Spleen (tissue), 11 donors: ENCODE results near the gene GYPC. TPM values are rescaled to one million over a fixed set of nuclear protein-coding genes. Genes with fewer than 3 reads are reported as not detected.

Experiments used
- DNase-seq: peaks from one replicate; pipeline ENCODE4 v3.0.0-alpha.2; 2020
- H3K27ac ChIP-seq, 8 donors: fragments of 200-600 bp; sonication (generic) in 7 of 8; 1 replicate in 4 of 8; 2 replicates in 4 of 8; pipeline versions ENCODE4 v1.5.0 to v1.8.0; 2016 to 2021; ENCODE audit warnings: inconsistent platforms in 4 of 8, mild to moderate bottlenecking in 4 of 8, moderate library complexity in 1 of 8
- H3K27me3 ChIP-seq, 7 donors: fragments of 200-600 bp; sonication (generic) in 6 of 7; replicated peaks in 1 of 7; 1 replicate in 4 of 7; 2 replicates in 3 of 7; pipeline versions ENCODE4 v1.5.0 to v1.8.0; 2016 to 2021; ENCODE audit warnings: inconsistent platforms in 3 of 7, mild to moderate bottlenecking in 1 of 7
- H3K36me3 ChIP-seq, 6 donors: fragments of 200-600 bp; sonication (generic) in 5 of 6; 1 replicate in 4 of 6; 2 replicates in 2 of 6; pipeline versions ENCODE4 v1.5.0 to v1.8.0; 2016 to 2021; ENCODE audit warnings: inconsistent platforms in 2 of 6
- H3K4me1 ChIP-seq, 6 donors: fragments of 200-600 bp; sonication (generic) in 5 of 6; 1 replicate in 3 of 6; 2 replicates in 3 of 6; pipeline versions ENCODE4 v1.5.0 to v1.8.0; 2016 to 2021; ENCODE audit warnings: inconsistent platforms in 3 of 6
- H3K4me3 ChIP-seq, 8 donors: fragments of 200-600 bp; sonication (generic) in 7 of 8; 1 replicate in 4 of 8; 2 replicates in 4 of 8; pipeline versions ENCODE4 v1.5.0 to v1.8.0; 2016 to 2021; ENCODE audit warnings: inconsistent platforms in 4 of 8, mild to moderate bottlenecking in 4 of 8, moderate library complexity in 2 of 8
- H3K9me3 ChIP-seq, 8 donors: fragments of 200-600 bp; sonication (generic) in 7 of 8; 1 replicate in 4 of 8; 2 replicates in 4 of 8; pipeline versions ENCODE4 v1.5.0 to v1.8.0; 2016 to 2021; ENCODE audit warnings: inconsistent platforms in 4 of 8
- POLR2A ChIP-seq, 3 donors: fragments of 450-650 bp; IDR thresholded peaks; one replicate each; pipeline ENCODE4 v1.5.1; 2017; ENCODE audit warnings: antibody characterized with exemption in 3 of 3, mild to moderate bottlenecking in 1 of 3
- POLR2AphosphoS5 ChIP-seq, 3 donors: sonication (generic); formaldehyde crosslinking; IDR thresholded peaks; one replicate each; pipeline ENCODE4 v1.5.1; 2017; ENCODE audit warnings: antibody characterized with exemption in 3 of 3
- WGBS, 5 donors: extraction: QIAGEN DNeasy Blood & Tissue Kit in 3 of 5; methylation state at CpG; one replicate each; pipeline versions ENCODE4 v1.1.5 to v1.1.7; 2013 to 2018; 5-methylcytosine and 5-hydroxymethylcytosine counted together
- intact Hi-C: fragments of 100-400 bp; cut with DNase I; formaldehyde crosslinking; loops from one replicate; pipeline ENCODE4 v1.15.0; 2023; ENCODE audit warnings: low total_unique reads
- polyA plus RNA-seq, 3 donors: library from polyadenylated mRNA; stranded (reverse); fragments of 200-250 nt; gene quantifications; one replicate each; pipeline ENCODE4 v1.2.1, GENCODE V29; 2013
- total RNA-seq, 7 donors: library from RNA; depleted of rRNA in 3 of 7; stranded (reverse); fragments of >200 nt in 3 of 7; fragmentation: NEBNext Ultra II Directional in 4 of 7; extraction: Animal tissue kit (Norgen Biotek cat#: 25700) in 4 of 7; gene quantifications; one replicate each; pipeline versions ENCODE4 v1.1.0 to v1.2.1, GENCODE V29; 2016 to 2021
- TF ChIP-seq, protein P1 (sequence below), 11 experiments: fragments of 200-600 bp in 7 of 11; fragments of 450-650 bp in 4 of 11; sonication (generic) in 4 of 11; IDR thresholded peaks in 8 of 11; conservative IDR thresholded peaks in 3 of 11; 1 replicate in 7 of 11; 2 replicates in 4 of 11; pipeline versions ENCODE4 v1.4.0 to v1.8.0; 2016 to 2021; ENCODE audit warnings: antibody characterized with exemption in 11 of 11, inconsistent platforms in 4 of 11, mild to moderate bottlenecking in 1 of 11
- donor health status: healthy with polysubstance abuse.
- donor health status: DM: no; HTN: no; CAD: no; lungs with moderate emphysema.
- donor health status: DM: no; HTN: no; CAD: no.
- donor health status: Bipolar disorder and iron deficiency.
- donor health status: healthy.
- donor health status: DM: no; HTN: no; CAD: no.
- donor health status: DM: yes; HTN: yes; CAD: no.

Gene GYPC
- total and polyA plus RNA-seq, 10 donors: 86.6 to 202 (median 153) TPM

DNA sequence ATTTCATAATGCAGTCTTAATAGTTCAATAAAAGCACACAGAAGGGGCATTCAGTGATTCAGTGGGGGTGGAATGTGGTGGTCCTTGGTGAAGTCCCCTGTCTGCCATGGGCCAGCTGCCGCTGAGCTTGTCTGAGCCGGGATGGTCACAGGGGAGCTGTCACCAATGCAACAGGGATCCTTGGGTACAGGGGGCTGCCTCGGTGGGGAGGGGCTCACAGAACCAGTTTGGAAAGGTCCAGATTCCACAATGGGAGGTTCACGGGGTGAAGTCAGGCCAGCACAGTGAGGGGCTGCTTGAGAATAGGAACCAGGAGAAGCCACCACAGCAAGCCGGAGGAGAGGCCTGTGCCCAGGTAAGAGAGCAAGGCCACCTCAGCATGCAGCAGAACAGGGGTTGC lies 75.4 kb downstream of the GYPC start:
- no peak for TF ChIP-seq POLR2A (IDR thresholded peaks at IDR 0.05)
- TF ChIP-seq, protein P1, sequence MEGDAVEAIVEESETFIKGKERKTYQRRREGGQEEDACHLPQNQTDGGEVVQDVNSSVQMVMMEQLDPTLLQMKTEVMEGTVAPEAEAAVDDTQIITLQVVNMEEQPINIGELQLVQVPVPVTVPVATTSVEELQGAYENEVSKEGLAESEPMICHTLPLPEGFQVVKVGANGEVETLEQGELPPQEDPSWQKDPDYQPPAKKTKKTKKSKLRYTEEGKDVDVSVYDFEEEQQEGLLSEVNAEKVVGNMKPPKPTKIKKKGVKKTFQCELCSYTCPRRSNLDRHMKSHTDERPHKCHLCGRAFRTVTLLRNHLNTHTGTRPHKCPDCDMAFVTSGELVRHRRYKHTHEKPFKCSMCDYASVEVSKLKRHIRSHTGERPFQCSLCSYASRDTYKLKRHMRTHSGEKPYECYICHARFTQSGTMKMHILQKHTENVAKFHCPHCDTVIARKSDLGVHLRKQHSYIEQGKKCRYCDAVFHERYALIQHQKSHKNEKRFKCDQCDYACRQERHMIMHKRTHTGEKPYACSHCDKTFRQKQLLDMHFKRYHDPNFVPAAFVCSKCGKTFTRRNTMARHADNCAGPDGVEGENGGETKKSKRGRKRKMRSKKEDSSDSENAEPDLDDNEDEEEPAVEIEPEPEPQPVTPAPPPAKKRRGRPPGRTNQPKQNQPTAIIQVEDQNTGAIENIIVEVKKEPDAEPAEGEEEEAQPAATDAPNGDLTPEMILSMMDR (IDR thresholded peaks at IDR 0.05 in 8 of 11, conservative IDR thresholded peaks at IDR 0.05 in 3 of 11): no peak
- no peak for TF ChIP-seq POLR2AphosphoS5 (IDR thresholded peaks at IDR 0.05)
- no peak overlapping the region for H3K27ac ChIP-seq
- 88 to 94% (median 89%) methylated on average over 5 of the region's 5 CpGs for WGBS, 5 donors

DNA sequence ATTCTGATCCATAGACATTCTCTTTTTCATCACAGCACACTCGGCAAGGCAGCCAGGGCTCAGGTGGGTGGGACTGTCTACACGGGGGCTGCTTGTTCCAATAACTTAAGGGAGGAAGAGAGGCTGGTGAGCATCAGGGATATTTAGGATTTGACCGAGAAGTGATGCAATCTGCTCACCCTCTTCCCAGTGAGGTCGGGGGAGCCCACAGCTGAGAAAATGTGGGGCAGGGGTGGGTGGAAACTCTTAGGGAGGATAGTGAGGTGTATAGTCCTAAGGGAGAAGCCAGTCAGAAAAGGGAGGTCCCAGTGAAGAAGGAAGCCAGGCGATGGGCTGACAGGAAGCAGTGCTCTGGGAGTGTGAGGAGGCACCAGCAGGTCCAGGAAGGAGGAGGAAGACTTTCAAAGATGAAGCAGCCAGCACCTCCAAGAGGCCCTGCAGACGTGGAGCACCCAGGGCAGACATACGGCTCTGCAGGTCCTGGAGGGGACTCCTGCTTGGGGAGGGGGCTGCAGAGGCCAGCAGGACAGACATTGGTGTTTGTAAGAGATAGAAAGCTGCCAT lies 76.8 kb downstream of the GYPC start:
- intact Hi-C loops: no loop called here
- Histone ChIP-seq H3K27ac (no peak overlapping the region), H3K9me3 (no peaks in the 10 kb centered on the region), H3K36me3 (no peaks in the 10 kb centered on the region), H3K4me3 (no peak overlapping the region), H3K27me3 (no peaks in the 10 kb centered on the region), H3K4me1 (no peaks in the 10 kb centered on the region)
- WGBS, 5 donors: 54 to 83% (median 65%) methylated on average over 7 of the region's 7 CpGs
- DNase-seq: no peak
- TF ChIP-seq POLR2AphosphoS5 (IDR thresholded peaks at IDR 0.05) (no peak), POLR2A (IDR thresholded peaks at IDR 0.05) (no peak)
- TF ChIP-seq, protein P1 (IDR thresholded peaks at IDR 0.05 in 8 of 11, conservative IDR thresholded peaks at IDR 0.05 in 3 of 11): no peak

More for the DNA sequence above, 75.4 kb downstream of the GYPC start:
- Histone ChIP-seq H3K4me1 (no peaks in the 10 kb centered on the region), H3K9me3 (peaks cover 0 to 5% (median 1%) of the 10 kb centered on the region in 8 donors), H3K36me3 (no peaks in the 10 kb centered on the region), H3K27me3 (no peaks in the 10 kb centered on the region), H3K4me3 (no peak overlapping the region)
- DNase-seq: no peak
- intact Hi-C loops: no loop called here

DNA sequence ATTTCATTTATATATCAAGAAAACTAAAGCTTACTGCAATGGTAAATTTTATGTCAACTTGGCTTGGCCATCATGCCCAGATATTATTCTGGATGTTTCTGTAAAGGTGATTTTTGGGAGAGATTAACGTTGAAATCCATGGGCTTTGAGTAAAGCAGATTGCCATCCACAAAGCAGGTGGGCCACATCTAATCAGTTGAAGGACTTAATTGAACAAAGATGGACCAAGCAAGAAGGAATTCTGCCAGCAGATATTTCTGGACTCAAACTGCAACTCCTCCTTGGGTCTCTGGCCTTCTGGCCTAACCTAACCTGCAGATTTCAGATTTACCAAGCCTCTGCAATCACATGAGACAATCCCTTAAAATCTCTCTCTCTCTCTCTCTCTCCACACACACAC lies 77.8 kb downstream of the GYPC start:
- no peaks in the 10 kb centered on the region for H3K27me3 ChIP-seq
- H3K27ac ChIP-seq: no peak overlapping the region
- no peak overlapping the region for H3K4me3 ChIP-seq
- WGBS, 5 donors: 87 to 100% (median 96%) methylated on average over 1 of the region's 1 CpG
- no peak for TF ChIP-seq POLR2A (IDR thresholded peaks at IDR 0.05)
- TF ChIP-seq, protein P1 (IDR thresholded peaks at IDR 0.05 in 8 of 11, conservative IDR thresholded peaks at IDR 0.05 in 3 of 11): no peak
- no peak for TF ChIP-seq POLR2AphosphoS5 (IDR thresholded peaks at IDR 0.05)
- DNase-seq: no peak
- H3K4me1 ChIP-seq: no peaks in the 10 kb centered on the region
- no peaks in the 10 kb centered on the region for H3K36me3 ChIP-seq
- no peaks in the 10 kb centered on the region for H3K9me3 ChIP-seq
- intact Hi-C loops: no loop called here

DNA sequence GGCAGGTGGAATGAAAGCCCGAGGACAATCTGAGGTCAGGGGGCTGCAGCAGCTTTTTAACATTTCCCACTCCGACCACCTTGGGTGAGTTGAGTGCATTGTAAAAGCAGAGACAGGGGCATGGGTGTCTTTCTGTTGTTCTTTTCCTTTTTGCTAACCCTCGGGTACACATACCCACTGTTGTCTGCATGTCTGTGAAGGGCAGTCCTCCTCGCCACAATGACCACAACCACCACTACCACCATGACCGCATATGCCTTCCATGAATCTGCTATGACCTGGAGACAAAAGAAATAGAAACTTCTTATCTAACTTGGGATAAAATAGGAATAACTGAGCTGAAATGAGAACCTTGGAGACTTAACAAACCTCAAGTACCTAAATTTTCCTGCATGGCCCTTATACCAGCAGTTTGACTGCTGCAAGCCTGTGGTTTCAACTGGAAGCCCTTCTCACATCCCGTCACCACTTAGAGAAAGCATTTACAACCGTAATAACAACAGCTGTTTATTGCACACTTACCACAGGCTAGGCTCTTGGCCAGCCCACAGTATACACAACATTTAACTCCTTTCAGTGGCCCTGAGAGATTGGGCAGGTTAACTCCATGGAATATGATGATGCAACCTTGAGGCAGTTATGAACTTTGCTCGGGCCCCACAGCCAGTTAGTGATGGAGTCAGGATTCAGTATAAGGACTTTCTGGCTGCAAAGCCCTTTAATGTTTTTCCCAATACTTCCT lies 80.3 kb downstream of the GYPC start:
- intact Hi-C loops: no loop called here

More for the DNA sequence above, 80.3 kb downstream of the GYPC start:
- no peaks in the 10 kb centered on the region for H3K36me3 ChIP-seq
- H3K9me3 ChIP-seq: no peaks in the 10 kb centered on the region
- no peak overlapping the region for H3K4me3 ChIP-seq
- H3K27ac ChIP-seq: no peak overlapping the region
- H3K27me3 ChIP-seq: no peaks in the 10 kb centered on the region
- H3K4me1 ChIP-seq: no peaks in the 10 kb centered on the region
- 39 to 62% (median 51%) methylated on average over 8 of the region's 8 CpGs for WGBS, 5 donors
- DNase-seq: no peak
- TF ChIP-seq, protein P1 (IDR thresholded peaks at IDR 0.05 in 8 of 11, conservative IDR thresholded peaks at IDR 0.05 in 3 of 11): no peak
- no peak for TF ChIP-seq POLR2A (IDR thresholded peaks at IDR 0.05)
